Body of pancreas (tissue), 4 donors: ENCODE data around the gene HBA1.

Experiments
- POLR2A ChIP-seq, 3 donors: fragments of 450-650 bp; IDR thresholded peaks; one replicate each; pipeline ENCODE4 v1.6.1; 2016; ENCODE audit warnings: antibody characterized with exemption in 3 of 3, mild to moderate bottlenecking in 2 of 3
- TF ChIP-seq, protein P1 (sequence below), 7 experiments: fragments of 450-650 bp in 4 of 7; fragments of 200-600 bp in 3 of 7; sonication (generic) in 3 of 7; IDR thresholded peaks; one replicate each; pipeline ENCODE4 v1.5.1; 2016 to 2019; ENCODE audit warnings: antibody characterized with exemption in 7 of 7

DNA sequence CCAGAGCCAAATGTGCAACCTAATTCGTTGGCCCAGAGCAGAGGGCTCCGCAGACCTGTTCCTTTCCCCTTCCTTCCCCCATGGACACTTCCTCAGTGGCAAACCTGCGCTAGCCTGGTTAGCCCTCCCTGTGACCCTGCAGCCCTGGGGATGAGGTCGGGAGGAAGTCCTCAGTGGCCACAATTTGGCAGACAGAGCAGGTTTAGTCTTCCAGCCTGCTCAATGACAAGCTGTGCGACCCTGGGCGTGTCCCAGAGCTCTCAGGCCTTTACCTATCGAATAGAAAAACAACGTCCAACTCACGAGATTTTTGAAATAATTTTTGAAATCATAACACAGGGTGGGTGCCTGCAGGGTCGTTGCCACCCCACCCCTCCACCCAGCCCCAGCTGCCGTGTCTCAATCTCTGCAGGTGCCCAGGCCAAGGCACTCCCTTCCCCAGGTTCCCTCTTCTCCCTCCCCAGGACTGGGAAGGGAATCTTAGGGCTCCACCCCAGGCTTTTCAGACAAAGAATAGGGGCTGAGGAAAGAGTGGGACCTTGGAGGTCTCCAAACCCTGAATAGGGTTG, 9.3 kb upstream of the HBA1 start:
- TF ChIP-seq, protein P1, sequence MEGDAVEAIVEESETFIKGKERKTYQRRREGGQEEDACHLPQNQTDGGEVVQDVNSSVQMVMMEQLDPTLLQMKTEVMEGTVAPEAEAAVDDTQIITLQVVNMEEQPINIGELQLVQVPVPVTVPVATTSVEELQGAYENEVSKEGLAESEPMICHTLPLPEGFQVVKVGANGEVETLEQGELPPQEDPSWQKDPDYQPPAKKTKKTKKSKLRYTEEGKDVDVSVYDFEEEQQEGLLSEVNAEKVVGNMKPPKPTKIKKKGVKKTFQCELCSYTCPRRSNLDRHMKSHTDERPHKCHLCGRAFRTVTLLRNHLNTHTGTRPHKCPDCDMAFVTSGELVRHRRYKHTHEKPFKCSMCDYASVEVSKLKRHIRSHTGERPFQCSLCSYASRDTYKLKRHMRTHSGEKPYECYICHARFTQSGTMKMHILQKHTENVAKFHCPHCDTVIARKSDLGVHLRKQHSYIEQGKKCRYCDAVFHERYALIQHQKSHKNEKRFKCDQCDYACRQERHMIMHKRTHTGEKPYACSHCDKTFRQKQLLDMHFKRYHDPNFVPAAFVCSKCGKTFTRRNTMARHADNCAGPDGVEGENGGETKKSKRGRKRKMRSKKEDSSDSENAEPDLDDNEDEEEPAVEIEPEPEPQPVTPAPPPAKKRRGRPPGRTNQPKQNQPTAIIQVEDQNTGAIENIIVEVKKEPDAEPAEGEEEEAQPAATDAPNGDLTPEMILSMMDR (IDR thresholded peaks at IDR 0.05), result no peak
- no peak for TF ChIP-seq POLR2A (IDR thresholded peaks at IDR 0.05)
